HG02840 (cell line): ENCODE results near the gene NINL.
"Not testable (repeated sequence)": the region's sequence is repeated elsewhere in the genome, so short reads cannot be mapped to it uniquely, and the experiment has no call there.

Experiments
- ATAC-seq: cut with Tn5 transposase; IDR thresholded peaks from one replicate; pipeline ENCODE4 v1.9.1; 2021; ENCODE audit warnings: mild to moderate bottlenecking, moderate library complexity, moderate number of reproducible peaks; ENCODE audit not compliant: unreplicated experiment, low FRiP score

Gene NINL

DNA sequence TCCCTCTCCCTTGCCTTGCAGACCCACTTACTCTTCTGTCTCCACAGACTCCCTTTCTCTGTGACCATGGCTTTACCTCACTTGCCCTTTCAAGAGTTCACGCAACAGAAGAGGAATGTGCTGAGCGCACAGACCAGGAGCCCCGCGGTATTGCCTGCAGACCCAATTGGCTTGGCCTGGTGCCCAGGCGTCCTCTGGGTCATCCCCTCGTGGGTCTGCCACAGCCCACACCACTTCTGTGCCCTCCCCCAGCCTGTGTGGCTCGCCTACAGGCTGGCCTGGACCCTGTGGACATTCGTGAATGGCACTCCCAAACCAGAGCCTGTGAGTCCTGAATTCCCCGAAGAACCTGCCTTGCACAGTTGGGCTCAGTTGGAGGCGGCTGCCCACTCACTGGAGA lies 15.3 kb upstream of the NINL start:
- no peak for ATAC-seq

DNA sequence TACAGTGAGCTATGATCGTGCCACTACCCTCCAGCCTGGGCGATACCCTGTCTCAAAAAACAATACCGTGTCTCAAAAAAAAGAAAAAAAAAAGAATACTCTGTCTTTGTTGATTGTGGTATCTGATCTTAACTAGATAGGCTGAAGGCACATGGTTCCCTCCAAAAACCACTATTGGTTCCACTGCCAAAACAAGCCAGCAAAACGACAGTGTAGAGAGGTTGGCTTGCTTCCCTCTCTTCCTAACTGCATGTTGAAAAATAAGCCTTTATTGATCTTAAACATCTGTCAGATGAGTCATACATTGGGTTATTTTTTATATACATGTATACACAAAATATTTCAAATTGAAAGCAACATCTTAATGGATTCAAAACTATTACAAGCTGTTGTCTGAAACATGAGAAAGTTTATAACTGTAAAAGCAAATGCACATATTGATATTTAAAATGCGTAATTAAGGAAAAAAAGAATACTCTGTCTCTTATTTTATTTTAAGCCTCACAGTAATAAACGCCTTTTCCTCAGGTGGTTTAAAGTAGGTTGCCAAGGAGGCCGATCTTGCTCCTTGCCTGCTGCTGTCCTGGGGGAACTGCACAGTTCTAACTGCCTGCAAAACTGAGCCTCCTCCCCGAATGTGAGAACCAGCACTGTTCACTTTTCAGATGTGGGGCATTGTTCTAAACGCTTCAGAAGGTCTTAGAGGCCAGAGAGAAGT lies 7.0 kb upstream of the NINL start:
- no peak for ATAC-seq

DNA sequence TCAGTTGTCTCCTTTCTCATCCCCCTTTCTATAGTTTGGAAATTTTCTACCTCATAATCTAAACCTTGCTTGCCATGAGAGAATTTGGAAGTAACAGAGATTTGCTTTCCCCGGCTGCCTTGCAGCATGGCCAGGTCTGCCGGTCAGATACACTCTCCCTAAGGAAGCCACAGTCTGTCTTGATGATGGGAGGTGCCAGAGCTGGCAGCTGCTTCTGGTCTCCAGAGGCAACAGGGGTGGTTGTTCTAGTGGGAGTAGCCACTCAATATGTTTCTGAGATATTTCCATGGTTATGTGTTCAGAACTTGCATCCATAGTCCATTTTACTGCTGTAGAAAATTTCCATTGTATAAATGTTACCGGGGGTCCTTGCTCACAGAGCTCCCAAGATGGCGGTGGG lies 5.4 kb upstream of the NINL start:
- ATAC-seq, result not testable (repeated sequence)

DNA sequence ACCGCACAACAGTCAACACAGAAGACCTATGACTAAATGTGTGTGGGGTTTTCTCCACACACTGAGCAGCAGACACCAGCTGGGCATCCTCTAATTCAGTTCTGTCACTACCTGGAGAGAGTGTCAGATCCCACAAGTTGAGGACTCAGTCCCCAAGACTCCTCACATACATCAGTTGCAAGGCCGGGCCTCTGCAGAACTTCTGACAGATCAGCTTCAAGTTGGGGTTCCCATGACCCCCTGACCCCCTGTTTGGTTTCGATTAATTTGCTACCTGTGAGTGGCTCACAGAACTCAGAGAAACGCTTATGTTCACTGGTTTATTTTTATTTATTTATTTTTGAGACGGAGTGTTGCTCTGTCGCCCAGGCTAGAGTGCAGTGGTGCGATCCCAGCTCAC lies 3.2 kb upstream of the NINL start:
- no peak for ATAC-seq

DNA sequence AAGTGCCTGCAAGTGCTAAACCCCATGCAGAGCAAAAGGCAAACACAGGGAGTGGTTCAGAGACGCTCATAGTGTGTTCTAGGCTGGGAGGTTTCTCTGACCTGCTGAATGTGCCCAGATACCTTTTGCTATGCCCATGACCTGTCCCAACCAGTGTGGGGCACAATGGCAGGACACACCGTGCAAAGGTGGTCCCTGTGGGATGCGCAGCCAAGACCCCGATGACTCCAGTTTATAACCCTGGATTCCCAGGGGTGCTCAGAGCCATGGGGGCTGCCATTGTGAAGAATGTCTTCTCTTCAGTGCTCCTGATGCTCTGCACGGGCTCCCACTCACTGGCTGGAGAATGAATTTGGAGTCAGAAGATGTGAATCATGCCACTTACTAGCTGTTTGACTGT lies 2.2 kb upstream of the NINL start:
- ATAC-seq, result no peak

DNA sequence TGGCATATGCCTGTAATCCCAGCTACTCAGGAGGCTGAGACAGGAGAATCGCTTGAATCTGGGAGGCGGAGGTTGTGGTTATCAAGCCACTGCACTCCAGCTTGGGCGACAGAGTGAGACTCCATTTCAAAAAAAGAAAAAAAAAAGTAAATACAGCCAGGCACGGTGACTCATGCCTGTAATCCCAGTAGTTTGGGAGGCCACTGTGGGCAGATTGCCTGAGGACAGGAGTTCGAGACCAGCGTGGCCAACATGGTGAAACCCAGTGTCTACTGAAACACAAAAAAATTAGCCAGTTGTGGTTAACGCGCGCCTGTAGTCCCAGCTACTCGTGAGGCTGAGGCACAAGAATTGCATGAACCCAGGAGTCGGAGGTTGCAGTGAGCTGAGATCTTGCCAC lies 1.5 kb upstream of the NINL start:
- ATAC-seq, result no peak

DNA sequence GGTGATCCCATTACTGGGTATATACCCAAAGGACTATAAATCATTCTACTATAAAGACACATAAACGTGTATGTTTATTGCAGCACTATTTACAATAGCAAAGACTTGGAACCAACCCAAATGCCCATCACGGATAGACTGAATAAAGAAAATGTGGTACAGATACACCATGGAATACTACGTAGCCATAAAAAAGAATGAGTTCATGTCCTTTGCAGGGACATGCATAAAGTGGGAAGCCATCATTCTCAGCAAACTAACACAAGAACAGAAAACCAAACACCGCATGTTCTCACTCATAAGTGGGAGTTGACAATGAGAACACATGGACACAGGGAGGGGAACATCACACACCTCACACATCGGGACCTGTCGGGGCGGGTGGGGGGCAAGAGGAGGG lies 1.7 kb downstream of the NINL start:
- ATAC-seq, result not testable (repeated sequence)

DNA sequence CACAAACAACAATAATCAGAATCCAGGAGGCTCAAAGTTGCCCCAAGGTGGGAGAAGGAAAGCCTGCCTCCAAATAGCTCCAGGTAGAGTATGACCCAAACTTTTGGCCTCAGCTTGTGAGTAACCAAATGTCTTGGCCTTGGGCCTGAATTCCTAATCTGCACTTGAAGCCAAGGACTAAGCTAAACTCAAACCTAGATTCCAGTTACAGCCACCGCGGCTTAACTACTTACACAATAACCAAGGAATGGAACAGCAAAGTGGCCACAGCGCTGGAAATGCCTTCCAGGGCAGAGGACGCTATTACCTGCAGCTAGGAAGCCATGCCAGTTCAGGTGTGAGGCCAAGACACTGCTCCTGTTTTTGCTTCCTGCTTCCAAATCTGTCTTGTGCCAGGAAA lies 4.6 kb downstream of the NINL start:
- no peak for ATAC-seq

DNA sequence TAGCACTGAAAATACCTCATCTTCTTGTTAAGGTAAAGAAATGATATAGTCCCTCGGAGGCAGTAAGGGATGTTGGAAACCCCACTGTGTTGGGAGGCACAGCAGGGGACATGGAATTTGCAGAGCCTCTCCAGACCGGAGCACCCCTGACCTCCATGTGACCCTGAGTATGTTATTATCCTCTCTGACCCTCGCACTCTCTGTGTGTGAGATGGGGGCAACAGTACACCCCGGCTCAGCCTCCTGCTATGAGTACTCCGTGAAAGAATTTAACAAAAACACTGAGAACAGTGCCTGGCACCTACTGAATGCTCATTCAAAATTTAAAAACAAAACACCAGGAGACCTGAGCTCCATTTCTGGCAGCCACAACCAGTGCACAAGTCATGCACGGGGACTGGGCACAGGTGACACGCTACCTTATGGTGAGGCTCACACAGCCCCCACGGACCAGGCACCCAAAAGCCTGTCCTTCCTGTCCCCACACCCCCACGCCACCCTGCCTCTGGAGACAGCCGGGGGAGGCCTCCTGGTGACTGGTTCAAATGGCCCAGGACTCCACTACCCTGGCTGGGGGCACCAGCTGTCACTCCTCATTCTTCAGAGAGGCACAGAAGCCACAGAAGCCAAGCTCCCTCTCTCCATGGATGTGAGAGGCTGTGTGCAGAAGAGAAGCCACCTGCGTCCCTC lies 6.1 kb downstream of the NINL start:
- ATAC-seq, result no peak

DNA sequence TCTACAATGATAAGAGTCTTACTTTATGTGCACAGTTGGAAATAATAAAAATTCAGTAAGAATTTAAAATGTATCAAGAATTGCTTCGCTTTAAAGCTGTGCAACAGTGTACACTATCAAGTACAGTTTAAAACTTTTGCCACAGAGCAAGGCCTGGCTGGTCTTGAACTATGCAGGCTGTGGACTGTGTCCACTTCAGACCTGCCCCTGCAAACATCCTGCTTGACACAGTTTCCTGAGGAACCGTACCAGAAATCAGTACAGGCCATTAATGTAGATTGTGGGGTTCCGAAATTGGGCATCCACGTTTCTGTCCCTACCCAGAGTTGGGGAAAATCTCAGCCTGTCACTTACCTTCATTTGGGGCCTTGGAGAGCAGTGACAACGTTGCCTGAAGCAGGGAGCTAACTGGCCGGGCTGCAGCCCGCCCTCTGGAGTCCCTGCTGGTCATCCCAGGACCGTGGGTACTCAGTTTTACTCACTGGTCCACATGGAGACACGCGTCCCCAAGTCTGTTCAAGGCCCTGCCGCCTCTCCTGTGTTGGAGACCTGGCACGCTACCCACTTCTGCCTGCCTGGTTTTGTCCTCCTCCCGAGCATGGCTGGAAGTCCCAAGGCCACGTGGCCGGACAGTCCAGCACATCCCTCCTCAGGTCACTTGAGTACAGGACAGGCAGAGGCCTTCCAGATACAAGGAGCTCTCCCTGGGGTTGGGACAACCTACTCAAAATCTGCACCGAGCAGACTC lies 8.4 kb downstream of the NINL start:
- no peak for ATAC-seq

DNA sequence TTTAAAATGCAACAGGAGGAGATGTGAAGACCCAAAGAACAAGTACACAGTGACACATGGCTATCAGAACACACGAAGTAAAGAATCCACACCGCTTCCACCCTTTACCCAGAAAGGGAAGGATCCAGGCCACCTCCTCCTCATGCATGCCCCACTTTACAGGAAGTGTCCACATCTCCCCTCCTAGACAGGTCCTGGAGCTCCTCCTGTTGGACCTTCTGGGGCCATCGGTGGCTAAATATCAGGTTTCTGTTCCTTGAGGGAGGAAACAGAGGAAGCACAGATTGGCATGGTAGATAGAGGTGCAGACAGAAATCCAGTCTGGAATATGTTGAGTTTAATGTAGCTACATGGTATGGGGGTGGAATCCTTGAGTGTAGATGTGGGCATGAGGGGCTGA lies 10.9 kb downstream of the NINL start:
- no peak for ATAC-seq

DNA sequence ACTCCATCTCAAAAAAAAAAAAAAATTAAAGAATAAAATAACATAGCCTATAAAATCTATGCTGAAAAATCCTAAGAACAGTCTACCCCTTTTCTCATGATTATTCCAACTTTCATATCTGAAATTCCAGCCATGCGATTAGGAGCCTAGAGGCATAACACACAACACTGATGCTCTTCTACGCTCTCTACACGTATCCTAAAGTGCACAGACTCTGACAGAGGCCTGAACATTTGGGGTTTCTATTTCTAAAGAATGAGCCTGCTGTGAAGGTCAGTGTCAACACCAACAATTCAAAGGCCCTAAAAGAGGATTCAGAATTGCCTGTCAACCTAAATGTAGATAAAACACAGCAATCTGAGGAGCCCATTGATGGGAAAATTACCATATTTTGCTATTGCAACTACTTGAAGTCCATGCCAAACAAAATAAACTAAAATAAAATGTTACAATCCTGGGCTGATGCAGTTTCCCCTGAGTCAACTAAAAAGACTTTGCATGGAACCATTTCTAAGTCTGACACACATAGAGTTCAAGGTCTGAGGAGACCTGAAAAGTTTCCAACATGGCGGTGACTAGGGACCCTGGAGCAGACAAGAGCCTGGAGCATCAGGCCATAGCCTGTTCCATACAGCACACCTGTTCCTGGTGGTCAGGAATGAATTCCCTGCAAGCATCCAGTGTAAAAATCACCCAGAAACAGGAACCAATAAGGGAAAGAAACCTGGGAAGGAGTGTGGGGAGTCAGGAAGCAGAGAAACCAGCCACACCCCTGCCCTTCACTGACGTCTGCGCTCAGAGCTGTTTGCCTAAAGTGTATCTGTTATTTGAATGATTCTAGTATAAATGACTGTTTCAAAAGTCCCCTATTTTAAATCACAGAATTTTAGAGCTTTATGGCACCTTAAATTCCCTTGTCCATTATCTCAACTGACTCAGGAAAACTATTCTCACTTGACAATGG lies 11.8 kb downstream of the NINL start:
- no peak for ATAC-seq

DNA sequence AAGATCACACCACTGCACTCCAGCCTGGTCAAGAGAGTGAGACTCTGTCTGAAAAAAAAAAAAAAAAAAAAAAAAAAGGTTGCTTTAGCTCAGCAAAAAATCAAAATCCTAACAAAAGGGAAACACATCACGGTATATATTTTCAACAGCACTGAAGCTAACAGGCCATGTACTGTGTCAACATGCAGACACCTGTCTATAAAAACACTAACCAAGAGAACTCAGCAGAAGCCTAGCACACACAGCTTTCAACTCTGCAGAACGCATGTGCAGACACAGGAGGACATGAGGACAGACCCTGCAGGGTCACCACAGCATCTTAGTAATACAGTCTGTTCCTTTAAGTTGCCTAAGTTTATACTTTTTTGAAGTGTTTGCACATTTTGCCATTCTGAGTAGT lies 13.5 kb downstream of the NINL start:
- ATAC-seq, result no peak

DNA sequence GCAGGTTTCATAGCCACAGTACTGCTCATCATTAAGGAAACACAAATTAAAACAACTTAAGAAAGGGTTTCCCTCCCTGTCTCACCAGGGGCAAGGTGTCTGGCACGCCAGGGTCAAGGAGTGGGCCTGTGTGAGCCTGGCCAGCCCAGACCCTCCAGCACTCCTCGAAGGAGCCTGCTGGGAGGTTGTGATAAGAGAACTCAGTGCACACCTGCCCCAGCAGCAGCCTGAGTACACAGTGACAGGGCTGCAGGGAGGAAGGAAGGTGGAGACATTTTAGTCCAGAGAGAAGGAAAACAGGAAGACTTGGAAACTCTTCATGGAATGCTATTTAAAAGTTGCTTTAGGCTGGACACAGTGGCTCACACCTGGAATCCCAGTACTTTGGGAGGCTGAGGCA lies 14.1 kb downstream of the NINL start:
- ATAC-seq, result no peak

DNA sequence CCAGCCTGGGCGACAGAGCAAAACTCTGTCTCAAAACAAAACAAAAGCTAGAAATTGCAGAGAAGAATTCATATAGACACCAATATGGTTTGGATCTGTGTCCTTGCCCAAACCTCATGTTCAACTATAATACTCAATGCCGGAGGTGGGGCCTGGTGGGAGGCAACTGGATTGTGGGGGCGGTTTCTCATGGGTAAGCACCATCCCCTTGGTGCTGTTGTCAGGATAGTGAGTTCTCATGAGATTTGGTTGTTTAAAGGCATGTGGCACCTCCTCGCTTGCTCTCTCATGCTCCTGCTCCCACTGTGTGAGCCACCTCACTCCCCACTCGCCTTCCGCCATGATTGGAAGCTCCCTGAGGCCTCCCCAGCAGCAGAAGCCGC lies 15.2 kb downstream of the NINL start:
- no peak for ATAC-seq

DNA sequence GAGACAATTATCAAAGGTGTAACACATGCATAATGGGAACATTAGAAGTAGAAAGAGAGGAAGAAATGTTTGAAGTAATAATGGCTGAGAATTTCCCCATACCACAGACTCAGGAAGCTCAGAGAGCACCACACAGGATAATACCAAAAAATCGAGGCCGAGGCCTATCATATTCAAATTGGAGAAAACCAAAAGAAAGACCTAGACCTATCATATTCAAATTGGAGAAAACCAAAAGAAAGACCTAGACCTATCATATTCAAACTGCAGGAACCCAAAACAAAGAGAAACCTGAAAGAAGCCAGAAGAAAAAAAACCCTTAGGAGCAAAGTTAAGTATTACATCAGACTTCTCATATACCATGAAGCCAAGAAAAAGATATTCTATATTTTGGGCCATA lies 18.0 kb downstream of the NINL start:
- no peak for ATAC-seq

DNA sequence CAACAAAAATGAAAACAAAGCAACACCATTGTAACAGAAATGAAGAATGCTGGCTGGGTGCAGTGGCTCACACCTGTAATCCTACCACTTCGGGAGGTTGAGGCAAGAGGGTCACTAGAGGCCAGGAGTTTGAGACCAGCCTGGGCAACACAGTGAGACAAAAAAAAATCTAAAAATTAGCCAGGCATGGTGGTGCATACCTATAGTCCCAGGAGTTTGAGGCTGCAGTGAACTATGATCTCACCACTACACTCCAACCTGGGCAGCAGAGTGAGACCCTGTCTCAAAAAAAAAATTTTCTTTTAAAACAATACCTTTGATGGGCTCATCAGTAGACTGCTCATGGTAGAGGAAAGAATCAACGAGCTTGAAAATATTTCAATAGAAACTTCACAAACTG lies 18.5 kb downstream of the NINL start:
- ATAC-seq, result no peak

DNA sequence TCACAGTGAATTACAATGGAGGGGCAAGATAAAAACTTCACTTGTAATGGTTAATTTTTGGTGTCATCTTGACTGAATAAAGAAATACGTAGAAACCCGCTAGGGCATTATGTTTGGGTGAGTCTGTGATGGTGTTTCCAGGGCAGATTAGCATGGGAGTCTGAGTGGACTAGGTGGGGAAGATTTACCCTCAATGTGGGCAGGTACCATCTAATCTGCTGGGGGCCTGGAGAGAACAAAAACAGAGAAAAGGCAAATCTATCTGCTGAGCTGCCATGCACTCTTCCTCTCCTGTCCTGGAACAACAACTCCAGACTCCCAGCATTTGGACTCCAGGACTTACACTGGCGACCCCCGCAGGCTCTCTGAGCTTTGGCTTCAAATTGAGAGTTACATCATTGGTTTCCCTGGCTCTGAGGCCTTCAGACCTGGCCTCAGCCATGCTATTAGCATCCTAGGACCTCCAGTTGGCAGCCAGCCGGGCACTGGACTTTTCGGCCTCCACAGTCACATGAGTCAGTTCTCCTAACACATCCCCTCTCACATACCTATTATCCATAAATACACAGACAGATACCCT lies 19.7 kb downstream of the NINL start:
- ATAC-seq, result no peak

DNA sequence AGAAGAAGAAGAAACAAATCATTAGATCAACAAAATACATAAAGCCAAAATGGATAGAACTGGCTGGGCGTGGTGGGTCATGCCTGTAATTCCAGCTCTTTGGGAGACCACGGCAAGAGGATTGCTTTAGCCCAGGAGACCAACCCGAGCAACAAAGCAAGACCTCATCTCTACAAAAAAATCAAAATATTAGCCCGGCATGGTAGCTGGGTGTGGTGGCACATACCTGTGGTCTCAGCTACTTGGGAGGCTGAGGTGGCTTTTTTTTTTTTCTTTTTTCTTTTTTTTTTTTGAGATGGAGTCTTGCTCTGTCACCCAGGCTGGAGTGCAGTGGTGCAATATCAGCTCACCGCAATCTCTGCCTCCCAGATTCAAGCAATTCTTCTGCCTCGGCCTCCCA lies 21.5 kb downstream of the NINL start:
- ATAC-seq, result no peak

DNA sequence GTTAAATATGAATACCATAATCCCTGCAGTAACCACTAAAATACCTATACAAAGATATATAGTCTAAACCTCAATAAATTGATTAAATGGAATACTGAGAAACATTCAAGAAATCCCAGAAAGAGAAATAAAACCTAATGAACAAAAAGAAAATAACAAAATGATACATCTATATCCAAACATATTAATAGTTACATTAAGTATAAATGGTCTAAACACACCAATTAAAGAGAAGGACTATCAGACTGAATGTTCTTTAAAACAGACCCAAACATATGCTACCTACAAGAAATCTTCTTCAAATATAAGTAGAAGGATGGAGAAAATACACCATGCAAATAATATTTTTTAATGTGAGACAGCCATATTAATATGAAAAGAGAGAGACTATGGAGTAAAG lies 22.0 kb downstream of the NINL start:
- ATAC-seq, result no peak
